Stomach (tissue), 4 donors: ENCODE measurements around the gene DDX54.

Experiments
- CTCF ChIP-seq, 7 experiments: fragments of 450-650 bp in 4 of 7; fragments of 200-600 bp in 3 of 7; sonication (generic) in 3 of 7; IDR thresholded peaks; one replicate each; pipeline ENCODE4 v1.5.1; 2016 to 2019; ENCODE audit warnings: antibody characterized with exemption in 7 of 7, control low read depth in 2 of 7, mild to moderate bottlenecking in 1 of 7
- POLR2A ChIP-seq, 4 donors: fragments of 450-650 bp; IDR thresholded peaks; one replicate each; pipeline ENCODE4 v1.6.1; 2016; ENCODE audit warnings: antibody characterized with exemption in 4 of 4, control low read depth in 2 of 4, mild to moderate bottlenecking in 1 of 4, moderate library complexity in 1 of 4

GRCh38 chr12:113221181-113221996 is 36.1 kb upstream of the DDX54 start, which contains the start of gene TPCN1:
- TF ChIP-seq CTCF (IDR thresholded peaks at IDR 0.05) (peak in 1 of 7 experiments; percentile 14), POLR2A (IDR thresholded peaks at IDR 0.05) (peak in 2 of 4 donors; percentile 49 to 60)
